NCI-H1105 treated with DMSO at 0.1 percent for 48 hours (cell line): ENCODE data around the gene CHKB.

Source experiments
- DNase-seq: peaks from one replicate; lab custom pipeline; 2025; lab: John Stamatoyannopoulos, UW

CHKB gene

GRCh38 chr22:50529897-50530579 lies 52.6 kb downstream of the CHKB start, which contains the start of gene TYMP:
TSS of gene TYMP (minus strand) at chr22:50530012. CDS start at chr22:50529709, 303 bp downstream.
- DNase-seq: no peak

- no peak for DNase-seq
Observed at GRCh38 chr22:50529416-50529896, 53.2 kb downstream of the CHKB start.
